Muscle of back (tissue), 11 donors: ENCODE data around the gene FAM193A. TPM values are rescaled to one million over a fixed set of nuclear protein-coding genes. Genes with fewer than 3 reads are reported as not detected.
A peak's percentile ranks its signal among the peaks of the same experiment; 100 is the strongest.

Experiments used
- DNase-seq, 3 donors: peaks; one replicate each; pipeline versions ENCODE4 v3.0.0 to v3.0.0-alpha.2; 2013
- polyA plus RNA-seq, 10 donors: library from polyadenylated mRNA; unstranded; fragments of 120-200 nt; gene quantifications; one replicate each; pipeline ENCODE4 v1.2.1, GENCODE V29; 2013; ENCODE audit not compliant: insufficient read length in 10 of 10

The FAM193A gene
- polyA plus RNA-seq, 10 donors: 15.7 to 21.4 (median 17.4) TPM

GRCh38 chr4:2689114-2689513 lies 152.7 kb downstream of the FAM193A start:
- no peak for DNase-seq

GRCh38 chr4:2689825-2690700 lies 153.6 kb downstream of the FAM193A start:
- DNase-seq: no peak

GRCh38 chr4:2691313-2691712 lies 154.9 kb downstream of the FAM193A start:
- no peak for DNase-seq

- no peak for DNase-seq
Measured at GRCh38 chr4:2691952-2692435, 155.5 kb downstream of the FAM193A start.

GRCh38 chr4:2694691-2695090 lies 158.2 kb downstream of the FAM193A start:
- DNase-seq: no peak

- no peak for DNase-seq
Measured at GRCh38 chr4:2695346-2696060, 159.1 kb downstream of the FAM193A start.

GRCh38 chr4:2696423-2696822 lies 160.0 kb downstream of the FAM193A start:
- no peak for DNase-seq

DNA sequence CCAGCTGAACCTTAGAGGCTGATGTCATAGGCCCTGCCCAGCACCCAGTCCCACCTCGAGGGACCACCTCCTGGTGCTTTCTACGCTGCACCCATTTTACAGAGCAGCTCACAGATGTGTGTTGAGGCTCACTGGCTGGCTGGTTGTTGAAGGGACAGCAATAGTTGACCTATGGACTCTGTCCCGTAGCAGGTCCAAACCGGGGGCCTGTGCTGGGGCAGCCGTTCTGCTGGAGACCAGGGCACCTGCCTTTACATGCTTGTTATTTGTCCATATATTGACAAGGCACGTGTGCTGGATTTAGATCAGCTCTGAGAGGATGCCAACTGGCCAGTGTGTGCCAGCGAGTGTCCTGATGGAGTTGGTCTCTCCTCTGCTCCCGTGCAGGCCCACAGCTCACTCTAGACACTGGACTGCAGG lies 161.6 kb downstream of the FAM193A start:
- no peak for DNase-seq

- DNase-seq: no peak
Measured at GRCh38 chr4:2698504-2698903, 162.1 kb downstream of the FAM193A start.

DNA sequence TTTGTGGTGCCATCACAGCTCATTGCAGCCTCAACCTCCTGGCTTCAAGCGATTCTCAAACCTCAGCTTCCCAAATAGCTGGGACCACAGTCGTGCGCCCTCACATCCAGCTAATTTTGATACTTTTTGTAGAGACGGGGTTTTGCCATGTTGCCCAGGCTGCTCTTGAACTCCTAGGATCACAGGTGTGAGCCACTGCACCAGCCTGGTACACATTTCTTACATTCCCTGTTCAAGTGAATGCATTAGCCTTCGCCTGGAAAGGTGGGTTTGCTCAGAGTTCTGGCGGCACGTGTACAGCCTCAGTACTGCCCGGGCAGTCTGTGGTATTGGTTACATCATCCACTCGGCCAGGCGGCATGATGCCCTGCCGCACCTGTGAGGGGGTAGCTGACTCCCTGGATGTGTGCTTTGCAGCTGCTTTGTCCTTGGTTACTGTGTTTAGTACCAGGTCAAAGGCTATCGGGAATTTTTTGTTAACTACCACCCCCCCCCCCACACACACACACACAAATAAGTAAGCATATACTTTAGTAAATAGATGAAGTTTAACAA lies 162.6 kb downstream of the FAM193A start:
- no peak for DNase-seq

DNA sequence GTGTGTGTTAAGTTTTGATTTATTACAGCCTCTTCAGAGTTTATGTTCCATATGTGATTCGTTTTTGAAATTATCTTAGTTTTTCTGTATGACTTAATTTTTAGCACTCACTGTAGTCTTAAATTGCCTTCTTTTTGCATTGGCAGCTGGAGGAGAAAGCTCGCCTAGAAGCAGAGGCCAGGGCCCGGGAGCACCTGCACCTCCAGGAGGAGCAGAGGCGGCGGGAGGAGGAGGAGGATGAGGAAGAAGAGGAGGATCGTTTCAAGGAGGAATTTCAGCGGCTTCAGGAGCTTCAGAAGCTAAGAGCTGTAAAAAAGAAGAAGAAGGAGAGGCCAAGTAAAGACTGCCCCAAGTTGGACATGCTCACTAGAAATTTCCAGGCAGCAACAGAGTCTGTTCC lies 163.1 kb downstream of the FAM193A start:
- DNase-seq: no peak

DNA sequence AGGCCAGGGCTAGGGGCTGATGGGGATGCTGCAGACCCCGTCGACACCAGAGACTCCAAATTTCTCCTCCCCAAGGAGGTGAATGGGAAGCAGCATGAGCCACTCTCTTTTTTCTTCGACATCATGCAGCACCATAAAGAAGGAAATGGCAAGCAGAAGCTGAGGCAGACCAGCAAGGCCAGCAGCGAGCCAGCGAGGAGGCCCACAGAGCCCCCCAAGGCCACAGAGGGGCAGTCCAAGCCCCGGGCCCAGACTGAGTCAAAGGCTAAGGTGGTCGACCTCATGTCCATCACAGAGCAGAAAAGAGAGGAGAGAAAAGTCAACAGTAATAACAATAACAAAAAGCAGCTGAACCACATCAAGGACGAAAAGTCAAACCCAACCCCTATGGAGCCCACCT lies 163.6 kb downstream of the FAM193A start:
- no peak for DNase-seq

DNA sequence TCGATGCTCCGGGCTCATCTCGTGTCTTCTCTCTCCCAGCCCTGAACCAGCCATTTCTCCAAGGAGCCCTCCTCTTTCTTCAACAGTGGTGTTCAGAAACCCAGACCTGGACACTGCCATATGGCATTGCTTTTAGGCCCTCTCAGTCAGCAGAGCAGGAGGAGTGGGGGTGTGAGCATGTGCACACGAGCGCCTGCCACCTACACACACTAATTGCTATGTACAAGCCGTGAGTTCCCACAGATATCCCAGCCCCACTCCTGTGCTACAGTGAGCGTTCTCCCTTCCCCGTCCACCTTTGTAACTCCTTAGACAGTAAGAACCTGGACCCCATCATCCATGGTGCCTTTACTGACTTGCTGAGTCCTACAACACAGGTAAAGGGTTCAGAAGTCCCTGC lies 165.9 kb downstream of the FAM193A start:
- DNase-seq: no peak

- no peak for DNase-seq
Measured at GRCh38 chr4:2702770-2703169, 166.3 kb downstream of the FAM193A start.

GRCh38 chr4:2712261-2712842 lies 175.9 kb downstream of the FAM193A start:
- no peak for DNase-seq

- DNase-seq: no peak
Measured at GRCh38 chr4:2713337-2713736, 176.9 kb downstream of the FAM193A start.

DNA sequence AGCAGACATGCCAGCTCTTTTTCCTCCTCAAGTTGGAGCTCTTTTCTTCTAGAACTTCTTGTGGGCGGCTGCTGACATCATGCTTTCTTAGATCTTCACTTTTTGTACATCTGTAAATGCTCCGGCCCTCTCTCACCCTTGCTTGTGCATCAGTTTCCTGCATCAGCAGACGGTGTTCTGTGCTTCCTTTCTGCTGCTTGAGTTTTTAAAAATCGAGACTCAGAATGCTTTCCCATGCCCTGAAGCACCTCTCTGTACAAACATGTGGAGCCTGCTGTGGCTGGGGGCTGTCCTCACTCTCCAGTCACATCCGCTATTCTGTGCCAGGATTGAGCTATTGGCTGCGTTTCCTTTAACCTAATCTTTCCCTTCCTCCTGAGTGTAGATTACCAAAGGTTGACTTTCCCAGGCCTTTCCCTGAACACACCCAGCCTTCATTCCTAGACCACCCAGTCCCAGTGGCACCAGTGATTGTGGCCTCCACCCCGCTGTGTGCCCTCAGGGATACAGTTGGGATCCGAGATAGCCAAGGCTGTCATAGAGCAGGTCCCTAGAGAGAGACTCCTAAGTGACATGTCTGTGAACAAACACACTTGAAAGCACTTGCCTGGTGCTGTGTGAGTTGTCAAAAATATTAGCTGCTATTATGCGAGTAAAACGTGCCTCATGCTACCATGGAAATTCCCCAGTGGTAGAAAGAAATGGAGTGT lies 177.8 kb downstream of the FAM193A start:
- peak; percentile 2 to 68 (median 28) for DNase-seq

GRCh38 chr4:2714918-2715317 lies 178.5 kb downstream of the FAM193A start:
- DNase-seq: no peak

GRCh38 chr4:2715426-2715825 lies 179.0 kb downstream of the FAM193A start:
- DNase-seq: no peak

DNA sequence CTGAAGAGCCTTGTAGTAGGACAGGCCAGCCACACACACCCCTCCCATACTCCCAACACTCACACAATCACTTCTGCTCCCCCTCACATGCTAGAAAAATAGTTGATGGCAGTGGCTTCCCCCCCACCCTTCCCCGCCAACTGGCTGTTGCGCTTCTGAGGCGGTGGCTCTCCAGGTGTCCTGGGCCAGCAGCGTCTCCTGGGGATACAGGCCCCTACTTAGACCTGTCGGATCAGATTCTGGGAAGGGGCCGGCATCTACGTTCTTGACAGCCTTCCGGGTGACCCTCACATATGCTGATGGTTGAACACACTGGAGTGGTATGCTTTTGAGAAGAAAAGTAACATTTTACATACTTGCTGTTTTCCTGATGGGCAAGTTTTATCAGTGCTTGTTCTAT lies 179.8 kb downstream of the FAM193A start:
- DNase-seq: no peak

GRCh38 chr4:2721586-2721985 lies 185.1 kb downstream of the FAM193A start:
- DNase-seq: no peak

- DNase-seq: no peak
Measured at GRCh38 chr4:2722033-2722432, 185.6 kb downstream of the FAM193A start.
